ENCODE data around the gene TMPRSS6. TPM values are rescaled to one million over a fixed set of nuclear protein-coding genes. Genes with fewer than 3 reads are reported as not detected.

The TMPRSS6 gene
- total RNA-seq, 1 experiment from 2014 or later, result not detected

DNA sequence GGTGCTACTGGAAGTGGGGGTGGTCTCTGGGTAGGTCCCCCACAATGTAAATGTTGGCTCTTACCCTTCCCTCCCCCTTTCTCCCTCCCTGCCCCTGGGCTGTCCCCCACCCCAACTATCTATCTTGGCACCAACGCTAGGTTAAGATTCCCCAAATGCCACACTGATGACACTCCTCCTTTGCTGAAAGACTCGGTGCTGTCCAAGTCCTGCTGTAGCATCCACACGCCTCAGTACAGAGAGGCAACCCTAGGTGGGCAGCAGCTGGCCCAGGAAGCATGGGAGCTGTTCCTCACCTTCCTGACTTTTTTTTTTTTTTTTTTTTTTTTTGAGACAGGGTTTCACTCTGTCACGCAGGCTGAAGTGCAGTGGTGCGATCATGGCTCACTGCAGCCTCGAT, 61.4 kb downstream of the TMPRSS6 start:
- no peak for DNase-seq (ENCODE audit: low read depth)
- in situ Hi-C loops (cut with HindIII; ENCODE audit: low pct_unique_long_range_greater_than_20kb, low sequenced_read_pairs), result no loop called here

DNA sequence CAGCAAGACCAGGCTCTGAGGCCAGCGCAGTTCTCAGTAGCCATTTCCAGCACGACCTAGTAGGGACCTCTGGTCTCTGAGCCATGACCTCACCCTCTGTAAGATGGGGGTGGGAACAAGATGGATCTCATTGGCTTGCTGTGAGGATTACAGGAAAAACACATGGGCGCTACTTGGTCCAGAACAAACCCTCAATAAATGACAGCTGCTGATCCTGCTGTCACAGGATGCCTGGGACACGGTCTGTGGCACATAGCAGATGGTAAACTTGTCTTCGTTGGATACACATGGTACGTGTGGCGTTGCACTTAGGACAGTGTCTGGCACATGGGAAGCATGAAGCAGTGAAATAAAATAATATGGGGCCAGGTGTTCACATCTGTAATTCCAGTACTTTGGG, 62.5 kb downstream of the TMPRSS6 start:
- in situ Hi-C loops (cut with HindIII; ENCODE audit: low pct_unique_long_range_greater_than_20kb, low sequenced_read_pairs), result no loop called here
- no peak for DNase-seq (ENCODE audit: low read depth)

DNA sequence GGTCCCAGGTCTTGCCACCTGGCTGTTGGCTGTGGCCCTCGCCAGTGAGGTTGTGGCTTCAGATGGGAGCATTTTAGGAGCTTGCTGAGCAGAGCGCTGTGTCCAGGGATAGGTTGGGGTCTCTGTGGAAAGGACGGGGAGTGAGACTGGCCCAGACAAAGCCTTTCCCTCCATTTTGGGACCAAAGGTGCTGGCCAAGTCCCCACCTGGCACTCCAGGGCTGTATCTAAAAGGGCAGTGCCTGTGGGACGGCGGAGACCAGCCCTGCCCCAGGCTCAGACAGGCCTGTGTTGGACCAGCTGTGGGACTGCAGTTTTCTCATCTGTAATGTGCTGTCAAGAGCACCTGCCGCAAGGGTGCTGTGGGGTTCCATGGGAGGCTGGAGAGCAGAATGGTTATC, 62.9 kb downstream of the TMPRSS6 start:
- no peak for DNase-seq (ENCODE audit: low read depth)
- in situ Hi-C loops (cut with HindIII; ENCODE audit: low pct_unique_long_range_greater_than_20kb, low sequenced_read_pairs), result no loop called here

- in situ Hi-C loops (cut with HindIII; ENCODE audit: low pct_unique_long_range_greater_than_20kb, low sequenced_read_pairs), result no loop called here
- peak; percentile 26 for DNase-seq (ENCODE audit: low read depth)
Observed at GRCh38 chr22:37045958-37046357, 63.6 kb downstream of the TMPRSS6 start.

DNA sequence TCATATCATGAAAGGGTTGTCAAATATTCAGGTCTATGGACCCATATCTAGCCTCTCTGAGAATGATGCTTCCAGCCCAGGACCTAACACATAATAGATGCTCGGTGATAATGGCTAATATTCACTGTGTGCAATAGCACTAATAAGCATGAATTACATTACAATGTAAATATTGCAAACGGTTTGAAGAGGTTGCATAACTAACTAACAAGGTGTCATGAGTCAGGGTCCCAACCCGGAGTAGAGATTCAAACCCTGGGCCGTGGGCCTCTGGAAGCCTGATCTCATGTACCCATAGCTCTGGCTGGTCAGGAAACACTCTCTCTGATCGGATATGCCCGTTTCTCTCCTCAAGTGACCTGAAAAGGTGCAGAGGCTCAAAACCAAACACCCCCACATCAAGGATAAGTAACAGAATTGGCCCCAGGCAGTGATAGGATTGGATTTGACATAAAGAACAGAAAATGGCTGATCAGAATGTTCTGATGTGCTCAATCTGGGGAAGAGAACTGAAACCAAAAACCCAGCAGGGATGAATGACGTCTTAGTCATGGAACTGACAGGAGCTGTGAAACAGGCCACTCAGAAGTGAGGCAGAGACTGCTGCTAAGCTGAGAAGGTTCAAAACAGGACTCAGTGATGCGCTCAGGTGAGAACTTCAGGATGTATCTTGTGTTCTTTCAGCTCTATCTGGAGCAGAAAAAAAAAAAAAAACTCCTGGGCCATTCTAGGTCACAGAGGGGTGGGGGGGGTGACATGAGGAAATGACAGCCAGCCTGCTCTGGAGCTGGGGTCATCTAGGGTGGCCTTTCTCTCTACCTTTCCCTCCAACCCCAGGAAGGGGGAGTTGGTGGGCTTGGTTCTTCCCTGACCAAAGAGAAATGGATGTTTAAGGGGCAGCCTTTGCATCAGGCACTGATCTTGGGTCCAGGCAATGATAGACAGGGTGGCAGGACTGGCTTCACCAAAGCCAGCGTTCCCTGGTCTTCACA, 64.6 kb downstream of the TMPRSS6 start:
- in situ Hi-C loops (cut with HindIII; ENCODE audit: low pct_unique_long_range_greater_than_20kb, low sequenced_read_pairs), result no loop called here
- DNase-seq (ENCODE audit: low read depth), result no peak

GRCh38 chr22:37043828-37044538, 65.5 kb downstream of the TMPRSS6 start:
- DNase-seq (ENCODE audit: low read depth), result peak; percentile 58
- in situ Hi-C loops (cut with HindIII; ENCODE audit: low pct_unique_long_range_greater_than_20kb, low sequenced_read_pairs), result no loop called here

- in situ Hi-C loops (cut with HindIII; ENCODE audit: low pct_unique_long_range_greater_than_20kb, low sequenced_read_pairs), result no loop called here
Observed at GRCh38 chr22:37043209-37043827, 66.2 kb downstream of the TMPRSS6 start.

DNA sequence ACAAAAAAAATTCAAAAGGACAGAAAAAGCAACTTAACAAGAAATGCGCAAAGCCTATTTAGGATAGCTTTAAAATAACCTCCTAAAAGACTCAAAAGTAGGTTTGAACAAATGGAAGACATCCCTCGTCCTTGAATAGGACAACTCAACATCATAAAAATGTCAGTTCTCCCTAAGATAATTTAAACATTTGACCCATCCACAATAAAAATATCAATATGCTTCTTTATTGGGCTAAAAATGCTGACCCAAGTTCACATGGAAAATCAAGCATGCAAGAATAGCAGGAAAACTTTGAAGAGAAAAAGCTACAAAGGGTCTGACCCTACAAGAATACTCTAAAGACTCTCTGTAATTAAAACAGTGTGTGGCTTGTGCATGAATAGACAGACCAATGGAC, 70.0 kb downstream of the TMPRSS6 start:
- DNase-seq (ENCODE audit: low read depth), result no peak

More at GRCh38 chr22:37043209-37043827, 66.2 kb downstream of the TMPRSS6 start:
- no peak for DNase-seq (ENCODE audit: low read depth)

GRCh38 chr22:37037669-37038068, 71.8 kb downstream of the TMPRSS6 start:
- in situ Hi-C loops (cut with HindIII; ENCODE audit: low pct_unique_long_range_greater_than_20kb, low sequenced_read_pairs), result no loop called here
- no peak for DNase-seq (ENCODE audit: low read depth)

More for the DNA sequence above, 70.0 kb downstream of the TMPRSS6 start:
- in situ Hi-C loops (cut with HindIII; ENCODE audit: low pct_unique_long_range_greater_than_20kb, low sequenced_read_pairs), result no loop called here

DNA sequence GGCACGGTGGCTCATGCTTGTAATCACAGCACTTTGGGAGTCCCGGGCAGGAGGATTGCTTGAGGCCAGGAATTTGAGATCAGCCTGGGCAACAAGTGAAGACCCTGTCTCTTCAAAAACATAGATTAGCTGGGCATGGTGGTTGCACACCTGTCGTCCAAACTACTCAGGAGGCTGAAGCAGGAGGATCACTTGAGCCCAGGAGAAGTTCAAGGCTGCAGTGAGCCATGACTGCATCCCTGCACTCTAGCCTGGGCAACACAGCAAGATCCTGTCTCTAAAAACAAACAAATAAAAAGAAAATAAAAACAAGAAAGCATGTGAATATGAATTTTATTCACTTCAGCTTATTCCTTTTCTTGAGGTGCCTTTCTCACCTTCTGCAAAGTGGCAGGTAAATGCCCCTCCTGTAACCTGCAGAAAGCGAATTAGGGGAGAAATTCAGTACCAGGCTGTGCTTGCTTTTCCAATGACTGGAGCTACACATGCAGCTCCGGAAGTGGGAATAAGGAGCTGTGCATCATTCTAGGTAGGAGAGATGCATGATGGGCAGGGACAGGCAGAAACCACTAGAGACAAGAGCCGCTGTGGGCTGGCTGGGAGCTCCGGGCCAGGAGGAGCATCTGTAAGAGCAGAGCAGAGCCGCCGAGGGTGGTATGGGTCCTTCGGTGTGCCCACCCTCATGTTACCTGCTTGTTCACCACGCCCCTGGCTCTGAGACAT, 72.7 kb downstream of the TMPRSS6 start:
- DNase-seq (ENCODE audit: low read depth), result no peak
- in situ Hi-C loops (cut with HindIII; ENCODE audit: low pct_unique_long_range_greater_than_20kb, low sequenced_read_pairs), result no loop called here

DNA sequence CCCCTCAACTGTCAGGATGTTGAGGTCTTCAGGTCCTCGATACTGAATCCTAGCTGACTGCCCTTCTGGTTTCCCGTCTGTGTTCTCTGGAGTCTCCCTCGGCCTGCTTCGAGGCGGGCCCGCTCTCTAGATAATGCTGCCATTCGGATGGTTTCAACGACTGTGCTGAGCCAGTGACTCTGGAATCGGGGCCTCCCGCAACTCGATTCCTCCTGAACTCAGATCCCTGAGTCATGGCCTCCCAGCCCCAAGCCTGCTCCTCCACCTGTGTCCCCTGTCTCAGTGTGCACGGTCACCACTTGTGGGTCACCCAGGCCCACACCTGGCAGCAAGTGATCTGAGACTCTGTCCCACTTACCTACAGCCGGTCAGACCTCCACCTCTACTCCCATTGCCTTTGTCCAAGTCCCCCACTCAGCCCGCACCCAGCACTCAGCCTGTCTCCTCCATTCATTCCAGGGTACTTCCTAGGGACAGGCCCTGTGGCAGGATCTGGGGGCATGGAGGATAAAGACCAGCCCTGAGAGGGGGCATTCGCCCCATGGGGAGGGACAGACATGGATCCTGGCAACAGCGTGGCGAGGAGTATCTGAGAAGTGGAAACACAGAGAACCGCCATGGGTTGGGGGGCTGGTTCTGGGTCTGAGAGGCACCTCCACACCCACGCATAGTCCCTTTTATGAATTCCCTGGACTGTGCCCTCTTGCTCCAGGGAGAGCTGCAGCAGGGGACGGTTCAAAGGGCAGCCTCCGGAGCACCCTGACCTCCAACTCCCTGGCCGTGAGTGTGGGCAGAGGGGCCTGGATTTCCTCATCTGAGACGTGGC, 75.7 kb downstream of the TMPRSS6 start:
- no peak for DNase-seq (ENCODE audit: low read depth)
- in situ Hi-C loops (cut with HindIII; ENCODE audit: low pct_unique_long_range_greater_than_20kb, low sequenced_read_pairs), result no loop called here

- in situ Hi-C loops (cut with HindIII; ENCODE audit: low pct_unique_long_range_greater_than_20kb, low sequenced_read_pairs), result no loop called here
- DNase-seq (ENCODE audit: low read depth), result peak; percentile 88
Observed at GRCh38 chr22:37032535-37033460, 76.7 kb downstream of the TMPRSS6 start.

DNA sequence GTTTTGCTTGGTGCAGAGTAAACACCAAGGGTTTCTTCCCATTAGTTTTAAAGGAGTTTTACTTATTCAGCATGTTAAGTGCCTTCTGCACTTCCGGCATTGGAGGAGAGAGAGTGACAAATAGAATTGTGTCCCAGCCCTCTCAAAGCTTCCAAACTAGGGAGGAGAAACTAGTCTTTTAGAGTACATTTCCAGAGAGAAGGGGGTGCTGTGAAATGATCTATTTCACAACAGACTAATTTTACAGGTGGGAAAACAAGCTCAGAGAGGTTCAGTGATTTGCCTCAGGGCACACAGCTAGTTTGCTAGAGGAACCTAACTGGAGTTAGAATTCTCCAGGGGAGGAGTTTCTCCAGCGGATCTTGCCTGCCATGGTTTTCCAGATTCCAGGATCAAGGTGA, 77.4 kb downstream of the TMPRSS6 start:
- in situ Hi-C loops (cut with HindIII; ENCODE audit: low pct_unique_long_range_greater_than_20kb, low sequenced_read_pairs), result no loop called here
- DNase-seq (ENCODE audit: low read depth), result peak; percentile 31

- in situ Hi-C loops (cut with HindIII; ENCODE audit: low pct_unique_long_range_greater_than_20kb, low sequenced_read_pairs), result no loop called here
- DNase-seq (ENCODE audit: low read depth), result no peak
Observed at GRCh38 chr22:37030560-37031281, 78.8 kb downstream of the TMPRSS6 start.

DNA sequence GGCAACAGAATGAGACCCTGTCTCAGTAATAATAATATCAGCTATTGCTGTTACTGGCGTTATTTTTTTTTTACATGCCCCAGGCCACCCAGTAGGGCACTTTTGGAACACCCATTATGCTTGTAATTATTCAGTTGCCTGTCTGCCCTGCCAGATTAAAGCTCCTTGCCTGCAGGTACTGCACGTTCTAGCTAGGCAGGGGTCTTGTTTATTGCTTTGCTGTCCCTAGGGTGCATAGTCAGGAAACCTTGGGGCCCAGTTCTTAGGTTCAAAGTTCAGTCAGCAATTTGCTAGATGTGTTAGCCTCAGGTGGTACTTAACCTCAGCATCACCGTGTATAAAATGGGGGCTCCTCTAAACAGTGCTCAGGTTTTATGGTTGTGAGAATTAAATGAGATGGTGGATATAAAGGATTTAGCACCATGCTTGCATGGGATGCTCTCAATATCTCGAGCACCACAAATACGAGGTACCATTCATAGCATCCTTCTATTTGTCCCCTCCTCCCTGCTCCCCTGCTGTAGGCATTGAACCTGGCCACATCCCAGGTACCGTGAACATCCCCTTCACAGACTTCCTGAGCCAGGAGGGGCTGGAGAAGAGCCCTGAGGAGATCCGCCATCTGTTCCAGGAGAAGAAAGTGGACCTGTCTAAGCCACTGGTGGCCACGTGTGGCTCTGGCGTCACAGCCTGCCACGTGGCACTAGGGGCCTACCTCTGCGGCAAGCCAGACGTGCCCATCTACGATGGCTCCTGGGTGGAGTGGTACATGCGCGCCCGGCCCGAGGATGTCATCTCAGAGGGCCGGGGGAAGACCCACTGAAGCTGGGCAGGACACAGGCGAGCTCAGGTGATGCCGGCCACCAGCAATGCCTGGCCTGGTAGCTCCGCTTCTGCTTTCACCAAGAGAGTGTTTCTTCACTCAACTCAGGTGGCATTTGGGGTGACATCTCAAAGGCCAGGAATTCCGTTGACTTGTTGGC, 80.5 kb downstream of the TMPRSS6 start:
- in situ Hi-C loops (cut with HindIII; ENCODE audit: low pct_unique_long_range_greater_than_20kb, low sequenced_read_pairs), result no loop called here
- DNase-seq (ENCODE audit: low read depth), result no peak
